Calu3 (cell line): ENCODE measurements around the gene PARPBP. TPM values are rescaled to one million over a fixed set of nuclear protein-coding genes. Genes with fewer than 3 reads are reported as not detected.
"Not testable (repeated sequence)": the region's sequence is repeated elsewhere in the genome, so short reads cannot be mapped to it uniquely, and the experiment has no call there.

Experiments used
- BruUV-seq: library from RNA; stranded (reverse); fragments of 400-500 nt; replicated peaks from 2 replicates; lab custom pipeline; 2021; lab: Mats Ljungman, UMichigan
- CTCF ChIA-PET: fragments of 300-600 bp; sonication (Branson Sonifier 250); formaldehyde crosslinking; loops from one replicate; lab custom pipeline; 2022; ENCODE audit warnings: antibody characterized with exemption; lab: Charles Lee
- DNase-seq: peaks from one replicate; pipeline ENCODE4 v3.0.0; 2022
- H3K27ac Mint-ChIP-seq: one replicate; pipeline ENCODE4 v1.8.0; 2022; ENCODE audit warnings: mixed read lengths; ENCODE audit not compliant: unreplicated experiment
- H3K27me3 Mint-ChIP-seq: one replicate; pipeline ENCODE4 v1.8.0; 2022; ENCODE audit warnings: mixed read lengths; ENCODE audit not compliant: unreplicated experiment
- H3K36me3 Mint-ChIP-seq: one replicate; pipeline ENCODE4 v1.8.0; 2022; ENCODE audit warnings: mild to moderate bottlenecking, moderate library complexity, mixed read lengths; ENCODE audit not compliant: insufficient read depth, unreplicated experiment
- H3K4me1 Mint-ChIP-seq: one replicate; pipeline ENCODE4 v1.8.0; 2022; ENCODE audit warnings: mild to moderate bottlenecking, low read depth, mixed read lengths; ENCODE audit not compliant: unreplicated experiment
- H3K4me3 Mint-ChIP-seq: one replicate; pipeline ENCODE4 v1.8.0; 2022; ENCODE audit warnings: mild to moderate bottlenecking, low read depth, moderate library complexity, mixed read lengths; ENCODE audit not compliant: unreplicated experiment
- H3K9me3 Mint-ChIP-seq: one replicate; pipeline ENCODE4 v1.8.0; 2022; ENCODE audit warnings: low read depth, mixed read lengths; ENCODE audit not compliant: unreplicated experiment
- CTCF ChIP-seq: fragments of 200-600 bp; IDR thresholded peaks from one replicate; pipeline ENCODE4 v1.8.0; 2022; ENCODE audit warnings: antibody characterized with exemption; ENCODE audit not compliant: unreplicated experiment
- intact Hi-C: fragments of 100-400 bp; cut with micrococcal nuclease; formaldehyde crosslinking; loops from one replicate; pipeline ENCODE4 v1.10.0; 2022; ENCODE audit not compliant: unreplicated experiment
- total RNA-seq: library from RNA; stranded (reverse); gene quantifications from 2 replicates; pipeline ENCODE4 v1.2.3, GENCODE V29; 2022

The PARPBP gene
- total RNA-seq, 1 experiment from 2014 or later: 38.0 TPM

- Mint-ChIP-seq H3K27me3 (no peaks in the 10 kb centered on the region), H3K36me3 (no peaks in the 10 kb centered on the region), H3K9me3 (peaks cover 3% of the 10 kb centered on the region), H3K4me1 (no peaks in the 10 kb centered on the region), H3K4me3 (no peak overlapping the region), H3K27ac (no peak overlapping the region)
- CTCF ChIA-PET: no interaction called here
- DNase-seq: no peak
- TF ChIP-seq CTCF: no peak
- intact Hi-C loops: no loop called here
- no TSS peak for BruUV-seq
Measured at GRCh38 chr12:102234599-102234998, 114.6 kb downstream of the PARPBP start.

GRCh38 chr12:102240859-102241258 is 120.9 kb downstream of the PARPBP start:
- CTCF ChIA-PET, H3K4me3 Mint-ChIP-seq, intact Hi-C loops, H3K4me1 Mint-ChIP-seq, BruUV-seq, H3K27ac Mint-ChIP-seq, DNase-seq, H3K27me3 Mint-ChIP-seq, H3K9me3 Mint-ChIP-seq, H3K36me3 Mint-ChIP-seq: not testable (repeated sequence)

Other genes with a start within 250 kb of the PARPBP start
- gene DRAM1, start 242.6 kb upstream of the PARPBP start, total RNA-seq: 26.8 and 28.1 TPM in 2 replicates
- 34.3 and 36.0 TPM in 2 replicates for gene WASHC3, start 58.2 kb upstream of the PARPBP start, total RNA-seq
- 59.0 and 72.1 TPM in 2 replicates for gene NUP37, start 69 bp upstream of the PARPBP start, total RNA-seq
- not detected in 2 replicates for gene PMCH, start 77.7 kb downstream of the PARPBP start, total RNA-seq